GM18502 (cell line): ENCODE data around the gene LACTB.

Experiments used
- ATAC-seq: cut with Tn5 transposase; IDR thresholded peaks from one replicate; pipeline ENCODE4 v1.9.1; 2021; ENCODE audit warnings: mild to moderate bottlenecking; ENCODE audit not compliant: unreplicated experiment, poor library complexity

The LACTB gene

GRCh38 chr15:63166219-63166618, 44.6 kb downstream of the LACTB start:
- ATAC-seq = no peak

GRCh38 chr15:63169788-63170187, 48.1 kb downstream of the LACTB start:
- ATAC-seq = no peak

DNA sequence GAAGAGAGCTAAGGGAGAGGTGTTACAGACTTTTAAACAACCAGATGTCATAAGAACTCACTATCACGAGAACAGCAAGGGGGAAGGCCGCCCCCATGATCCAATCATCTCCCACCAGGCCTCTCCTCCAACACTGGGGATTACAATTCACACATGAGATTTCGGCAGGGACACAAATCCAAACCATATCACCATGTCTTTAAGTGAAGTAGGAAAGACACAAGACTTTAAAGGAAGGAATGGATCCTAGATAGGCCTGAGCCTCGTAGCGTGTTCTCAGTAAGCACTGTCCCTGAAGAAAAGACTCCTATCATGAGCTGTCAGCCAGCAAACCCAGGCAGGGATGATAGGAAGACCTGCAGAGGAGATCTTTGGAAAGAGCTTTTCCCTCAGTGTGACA, 50.7 kb downstream of the LACTB start:
- no peak for ATAC-seq

- no peak for ATAC-seq
Observed at GRCh38 chr15:63172851-63173451, 51.3 kb downstream of the LACTB start.

- no peak for ATAC-seq
Observed at GRCh38 chr15:63176302-63176701, 54.6 kb downstream of the LACTB start.

DNA sequence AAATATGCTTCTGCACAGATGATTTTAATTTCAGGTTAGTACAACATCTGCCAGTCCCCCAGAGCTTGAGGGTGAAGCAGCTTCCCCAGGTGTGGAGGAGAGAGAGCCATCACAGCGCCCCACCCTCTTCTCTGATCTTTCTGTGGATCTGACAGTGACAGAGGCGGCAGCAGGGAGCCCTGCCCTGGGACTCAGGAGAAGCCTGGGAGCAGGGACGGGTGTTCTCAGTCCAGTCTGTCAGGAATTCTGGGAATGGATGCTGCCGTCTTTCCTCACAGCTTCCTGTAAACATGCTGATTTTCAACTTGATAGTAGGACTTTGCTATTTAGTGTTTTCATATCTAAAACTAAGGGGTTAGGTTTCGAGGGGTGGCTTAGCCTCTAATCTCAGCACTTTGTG, 56.4 kb downstream of the LACTB start:
- no peak for ATAC-seq

- ATAC-seq = no peak
Observed at GRCh38 chr15:63180746-63181145, 59.1 kb downstream of the LACTB start.

DNA sequence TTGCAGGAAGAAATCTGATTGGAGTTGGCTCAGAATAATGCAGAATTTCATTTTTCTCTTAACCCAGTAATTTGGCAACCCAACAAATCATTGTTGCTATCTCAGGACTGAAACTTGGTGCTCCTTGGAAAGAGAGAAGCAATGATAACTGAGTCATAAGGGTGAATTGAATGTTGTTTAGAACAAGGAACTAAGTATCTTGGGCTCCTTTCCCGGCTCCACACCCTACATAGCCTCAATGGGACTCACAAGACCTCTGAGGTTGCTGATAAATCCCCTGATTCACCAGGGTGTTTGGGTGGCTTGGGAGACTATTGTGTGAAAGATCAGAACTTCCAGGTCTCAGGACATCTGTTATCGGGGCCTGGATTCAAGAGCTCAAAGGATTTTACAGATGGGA, 60.0 kb downstream of the LACTB start:
- no peak for ATAC-seq

- no peak for ATAC-seq
Observed at GRCh38 chr15:63185206-63185605, 63.5 kb downstream of the LACTB start.

- ATAC-seq = no peak
Observed at GRCh38 chr15:63186065-63186464, 64.4 kb downstream of the LACTB start.

DNA sequence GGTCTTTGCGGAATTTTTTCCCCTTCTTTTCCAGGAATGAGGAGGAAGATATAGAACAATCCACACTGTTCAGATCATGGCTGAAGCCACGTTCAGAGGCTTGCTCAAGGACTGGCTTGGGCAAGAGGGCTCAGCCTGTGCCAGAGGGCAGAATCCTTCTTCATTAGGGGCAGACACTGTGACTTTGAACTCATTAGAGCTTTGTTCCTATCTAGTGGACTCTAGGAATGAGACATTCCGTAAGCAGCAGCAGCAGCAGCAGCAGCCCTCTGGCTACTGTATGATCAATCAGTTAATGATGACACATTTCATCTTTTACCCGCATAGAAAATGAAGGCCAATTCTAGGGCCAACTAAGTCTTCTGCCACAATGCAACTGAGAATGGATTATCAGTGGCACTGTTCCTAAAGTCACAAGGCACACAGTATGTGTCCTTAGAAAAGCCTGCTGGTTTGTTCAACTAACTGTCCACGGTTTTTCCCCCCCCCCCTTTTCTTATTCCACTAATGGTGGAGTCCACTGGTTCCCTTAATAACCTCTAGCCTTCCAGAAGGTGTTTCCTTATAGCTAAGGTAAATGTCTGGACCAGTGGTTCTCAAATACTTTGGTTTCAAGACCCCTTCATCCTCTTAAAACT, 66.0 kb downstream of the LACTB start:
- ATAC-seq = no peak

DNA sequence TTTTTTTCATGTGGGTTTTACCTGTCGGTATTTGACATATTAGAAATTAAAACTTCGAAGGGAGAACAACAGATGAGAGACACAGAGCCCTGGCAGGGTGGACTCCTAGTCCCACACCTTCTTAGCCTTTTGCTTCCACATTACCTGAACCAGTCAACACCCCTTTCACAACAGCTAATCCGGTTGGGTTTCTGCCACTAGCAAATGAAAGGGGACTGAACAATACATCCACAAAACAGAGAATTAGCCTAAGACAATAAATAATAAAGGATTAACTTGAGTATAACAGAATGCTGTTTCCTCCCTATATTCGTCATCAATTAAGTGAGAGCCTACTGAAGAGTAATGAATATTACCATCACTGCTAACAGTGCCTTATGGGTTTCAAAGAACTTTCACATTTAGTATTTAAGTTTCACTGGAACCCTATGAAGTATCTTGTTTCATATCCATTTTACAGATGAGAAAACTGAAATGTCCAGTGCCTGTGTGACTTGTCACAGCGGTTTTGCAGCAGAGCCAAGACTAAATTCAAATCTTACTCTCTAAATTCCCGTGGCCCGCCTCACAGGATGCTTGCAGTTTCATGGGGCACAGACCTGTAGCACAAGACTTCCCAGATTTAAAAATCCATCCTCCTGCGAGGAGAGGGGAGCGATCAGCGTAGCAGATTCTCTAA, 66.7 kb downstream of the LACTB start:
- no peak for ATAC-seq

- peak; percentile 77 for ATAC-seq
Observed at GRCh38 chr15:63188926-63189871, 67.5 kb downstream of the LACTB start, which contains the start of gene RAB8B. RAB8B (plus strand) TSS chr15:63189606; CDS start chr15:63189625, 19 bp downstream.

- ATAC-seq = no peak
Observed at GRCh38 chr15:63189941-63190768, 68.5 kb downstream of the LACTB start.

- no peak for ATAC-seq
Observed at GRCh38 chr15:63190769-63191649, 69.3 kb downstream of the LACTB start.
